ENCODE measurements around the gene GNAZ.

Gene GNAZ

GRCh38 chr22:23108249-23109078 is 38.1 kb downstream of the GNAZ start:
- peaks cover 5% of the 10 kb centered on the region; the same call in 1 of the 2 replicates for H3K4me1 ChIP-seq (ENCODE audit: control insufficient read depth, low read length)
- H4K20me1 ChIP-seq (ENCODE audit: control insufficient read depth, insufficient read depth, low read depth, low read length) = no peaks in the 10 kb centered on the region
- H3K4me2 ChIP-seq (ENCODE audit: low read length) = no peak overlapping the region
- H3K79me2 ChIP-seq (ENCODE audit: control insufficient read depth, low read length) = no peaks in the 10 kb centered on the region
- no peaks in the 10 kb centered on the region for H3K36me3 ChIP-seq (ENCODE audit: control insufficient read depth, low read length)
- H3F3A ChIP-seq (ENCODE audit: control insufficient read depth, insufficient read depth) = no peaks in the 10 kb centered on the region
- no peaks in the 10 kb centered on the region for H3K27me3 ChIP-seq (ENCODE audit: control insufficient read depth, low read length)
- H3K9me2 ChIP-seq (replicated peaks; ENCODE audit: control insufficient read depth, low read length) = no peaks in the 10 kb centered on the region
- H3K27ac ChIP-seq (ENCODE audit: low read depth, low read length) = no peak overlapping the region
- no peak for TF ChIP-seq CTCF (IDR thresholded peaks at IDR 0.05; ENCODE audit: low read depth, low read length, poor library complexity, severe bottlenecking)
- no peak for TF ChIP-seq EZH2phosphoT487 (IDR thresholded peaks at IDR 0.05; ENCODE audit: borderline replicate concordance, low read length)
- no peaks in the 10 kb centered on the region for H3K9me3 ChIP-seq (ENCODE audit: control insufficient read depth, insufficient read depth, low read length)
- H3K4me3 ChIP-seq (ENCODE audit: low read length) = no peak overlapping the region

GRCh38 chr22:23109079-23109347 is 38.7 kb downstream of the GNAZ start:
- Histone ChIP-seq H3K4me1 (ENCODE audit: control insufficient read depth, low read length) (peaks cover 5% of the 10 kb centered on the region; the same call in 1 of the 2 replicates), H3F3A (ENCODE audit: control insufficient read depth, insufficient read depth) (no peaks in the 10 kb centered on the region), H3K9me2 (replicated peaks; ENCODE audit: control insufficient read depth, low read length) (no peaks in the 10 kb centered on the region), H3K9me3 (ENCODE audit: control insufficient read depth, insufficient read depth, low read length) (no peaks in the 10 kb centered on the region), H3K36me3 (ENCODE audit: control insufficient read depth, low read length) (no peaks in the 10 kb centered on the region), H3K4me2 (ENCODE audit: low read length) (no peak overlapping the region), H3K27me3 (ENCODE audit: control insufficient read depth, low read length) (no peaks in the 10 kb centered on the region), H3K27ac (ENCODE audit: low read depth, low read length) (no peak overlapping the region), H4K20me1 (ENCODE audit: control insufficient read depth, insufficient read depth, low read depth, low read length) (no peaks in the 10 kb centered on the region), H3K79me2 (ENCODE audit: control insufficient read depth, low read length) (no peaks in the 10 kb centered on the region), H3K4me3 (ENCODE audit: low read length) (no peak overlapping the region)
- TF ChIP-seq CTCF (IDR thresholded peaks at IDR 0.05; ENCODE audit: low read depth, low read length, poor library complexity, severe bottlenecking) = no peak
- no peak for TF ChIP-seq EZH2phosphoT487 (IDR thresholded peaks at IDR 0.05; ENCODE audit: borderline replicate concordance, low read length)

- H3K4me1 ChIP-seq (ENCODE audit: control insufficient read depth, low read length) = peaks cover 5% of the 10 kb centered on the region; the same call in 1 of the 2 replicates
- H3K9me3 ChIP-seq (ENCODE audit: control insufficient read depth, insufficient read depth, low read length) = no peaks in the 10 kb centered on the region
- H3K27ac ChIP-seq (ENCODE audit: low read depth, low read length) = no peak overlapping the region
- H3K9me2 ChIP-seq (replicated peaks; ENCODE audit: control insufficient read depth, low read length) = no peaks in the 10 kb centered on the region
- TF ChIP-seq EZH2phosphoT487 (IDR thresholded peaks at IDR 0.05; ENCODE audit: borderline replicate concordance, low read length) (no peak), CTCF (IDR thresholded peaks at IDR 0.05; ENCODE audit: low read depth, low read length, poor library complexity, severe bottlenecking) (no peak)
- H3K4me2 ChIP-seq (ENCODE audit: low read length) = no peak overlapping the region
- no peaks in the 10 kb centered on the region for H3K27me3 ChIP-seq (ENCODE audit: control insufficient read depth, low read length)
- H3F3A ChIP-seq (ENCODE audit: control insufficient read depth, insufficient read depth) = no peaks in the 10 kb centered on the region
- no peaks in the 10 kb centered on the region for H3K79me2 ChIP-seq (ENCODE audit: control insufficient read depth, low read length)
- H3K4me3 ChIP-seq (ENCODE audit: low read length) = no peak overlapping the region
- no peaks in the 10 kb centered on the region for H3K36me3 ChIP-seq (ENCODE audit: control insufficient read depth, low read length)
- H4K20me1 ChIP-seq (ENCODE audit: control insufficient read depth, insufficient read depth, low read depth, low read length) = no peaks in the 10 kb centered on the region
Measured at GRCh38 chr22:23109441-23109978, 39.2 kb downstream of the GNAZ start.
